ENCODE results near the gene ISLR2.
A peak's percentile ranks its signal among the peaks of the same experiment; 100 is the strongest.

Gene ISLR2

GRCh38 chr15:74172701-74173379, 42.5 kb downstream of the ISLR2 start:
- no peak overlapping the region for H3K4me3 ChIP-seq (replicated peaks in 1 of 2; ENCODE audit: low read depth in 2 of 2, low read length in 2 of 2)
- DNase-seq (ENCODE audit: low read depth in 2 of 2) = peak; percentile 72 to 91
- TF ChIP-seq CTCF (IDR thresholded peaks at IDR 0.05; ENCODE audit: low read depth, low read length) = no peak

- TF ChIP-seq CTCF (IDR thresholded peaks at IDR 0.05; ENCODE audit: low read depth, low read length) = no peak
- H3K4me3 ChIP-seq (replicated peaks in 1 of 2; ENCODE audit: low read depth in 2 of 2, low read length in 2 of 2) = peak within 1 kb of the TSS in 1 of 2 donors; percentile 19
- peak; percentile 64 to 93 for DNase-seq (ENCODE audit: low read depth in 2 of 2)
Observed at GRCh38 chr15:74173380-74174218, 43.2 kb downstream of the ISLR2 start, which contains the start of gene ISLR. TSS of gene ISLR (plus strand) at chr15:74173710. CDS start at chr15:74174859, 1,149 bp downstream.

GRCh38 chr15:74174219-74174957, 44.0 kb downstream of the ISLR2 start:
- peak in 1 of 2 donors; percentile 42 for DNase-seq (ENCODE audit: low read depth in 2 of 2)
- TF ChIP-seq CTCF (IDR thresholded peaks at IDR 0.05; ENCODE audit: low read depth, low read length) = no peak
- peak overlapping the region in 1 of 2 donors; percentile 19 for H3K4me3 ChIP-seq (replicated peaks in 1 of 2; ENCODE audit: low read depth in 2 of 2, low read length in 2 of 2)

GRCh38 chr15:74174958-74175253, 44.5 kb downstream of the ISLR2 start:
- no peak for DNase-seq (ENCODE audit: low read depth in 2 of 2)
- TF ChIP-seq CTCF (IDR thresholded peaks at IDR 0.05; ENCODE audit: low read depth, low read length) = no peak
- no peak overlapping the region for H3K4me3 ChIP-seq (replicated peaks in 1 of 2; ENCODE audit: low read depth in 2 of 2, low read length in 2 of 2)

- H3K4me3 ChIP-seq (replicated peaks in 1 of 2; ENCODE audit: low read depth in 2 of 2, low read length in 2 of 2) = no peak overlapping the region
- DNase-seq (ENCODE audit: low read depth in 2 of 2) = no peak
- no peak for TF ChIP-seq CTCF (IDR thresholded peaks at IDR 0.05; ENCODE audit: low read depth, low read length)
Observed at GRCh38 chr15:74175271-74176191, 45.1 kb downstream of the ISLR2 start.
